H1 (cell line): ENCODE measurements around the gene ITPRIPL2.

Experiments used
- CHD1 ChIP-seq: IDR thresholded peaks from 2 replicates; pipeline ENCODE4 v1.6.1; 2012; ENCODE audit warnings: low read depth, low read length, improper control_type of control experiment
- CHD2 ChIP-seq: IDR thresholded peaks from 2 replicates; pipeline ENCODE4 v1.6.1; 2012; ENCODE audit warnings: low read length, improper control_type of control experiment
- CTCF ChIP-seq, 3 experiments: IDR thresholded peaks; 1 replicate in 2 of 3; 2 replicates in 1 of 3; pipeline versions ENCODE4 v1.5.1 to v1.6.1; 2011; ENCODE audit warnings: low read length in 3 of 3, mild to moderate bottlenecking in 3 of 3, inconsistent platforms in 2 of 3, low read depth in 1 of 3, moderate library complexity in 1 of 3; ENCODE audit not compliant: insufficient read depth in 1 of 3; ENCODE audit errors: control extremely low read depth in 1 of 3
- EGR1 ChIP-seq: IDR thresholded peaks from 2 replicates; pipeline ENCODE4 v1.6.1; 2011; ENCODE audit warnings: low read depth, low read length, borderline replicate concordance
- EZH2 ChIP-seq: fragments of 200-600 bp; sonication (generic); IDR thresholded peaks from 2 replicates; pipeline ENCODE4 v1.7.1; 2012; ENCODE audit warnings: low read depth, mild to moderate bottlenecking, moderate library complexity, low read length, inconsistent platforms; ENCODE audit not compliant: severe bottlenecking
- HDAC2 ChIP-seq, 2 experiments: fragments of 300-600 bp in 1 of 2; sonication (generic) in 1 of 2; IDR thresholded peaks; 2 replicates each; pipeline ENCODE4 v1.6.1; 2011 to 2012; ENCODE audit warnings: low read depth in 2 of 2, low read length in 2 of 2, mild to moderate bottlenecking in 2 of 2, moderate library complexity in 2 of 2, borderline replicate concordance in 1 of 2, inconsistent platforms in 1 of 2
- JUND ChIP-seq: IDR thresholded peaks from 2 replicates; pipeline ENCODE4 v1.6.1; 2011; ENCODE audit warnings: mild to moderate bottlenecking, improper control_type of control experiment, low read length
- KDM5A ChIP-seq: fragments of 200-600 bp; IDR thresholded peaks from 2 replicates; pipeline ENCODE4 v1.7.1; 2012; ENCODE audit warnings: mild to moderate bottlenecking, low read length, inconsistent platforms, mixed read lengths
- POLR2A ChIP-seq, 2 experiments: IDR thresholded peaks; 1 replicate in 1 of 2; 2 replicates in 1 of 2; pipeline ENCODE4 v1.6.1; 2011; ENCODE audit warnings: low read depth in 2 of 2, low read length in 2 of 2, mild to moderate bottlenecking in 2 of 2; ENCODE audit errors: control extremely low read depth in 1 of 2
- POLR2AphosphoS5 ChIP-seq: IDR thresholded peaks from 2 replicates; pipeline ENCODE4 v1.6.1; 2011; ENCODE audit warnings: low read depth, low read length
- RAD21 ChIP-seq, 2 experiments: IDR thresholded peaks in 1 of 2; conservative IDR thresholded peaks in 1 of 2; 2 replicates each; pipeline ENCODE4 v1.6.1; 2011; ENCODE audit warnings: low read depth in 2 of 2, low read length in 2 of 2, improper control_type of control experiment in 1 of 2, inconsistent platforms in 1 of 2, mild to moderate bottlenecking in 1 of 2, moderate library complexity in 1 of 2
- SIN3A ChIP-seq, 2 experiments: IDR thresholded peaks in 1 of 2; conservative IDR thresholded peaks in 1 of 2; 2 replicates each; pipeline ENCODE4 v1.6.1; 2011 to 2012; ENCODE audit warnings: low read length in 2 of 2, improper control_type of control experiment in 1 of 2, low read depth in 1 of 2, mild to moderate bottlenecking in 1 of 2
- YY1 ChIP-seq: IDR thresholded peaks from 2 replicates; pipeline ENCODE4 v1.6.1; 2011; ENCODE audit warnings: low read depth, mild to moderate bottlenecking, low read length
- TF ChIP-seq, protein P1 (sequence below): IDR thresholded peaks from 2 replicates; pipeline ENCODE4 v1.6.1; 2012; ENCODE audit warnings: inconsistent platforms

DNA sequence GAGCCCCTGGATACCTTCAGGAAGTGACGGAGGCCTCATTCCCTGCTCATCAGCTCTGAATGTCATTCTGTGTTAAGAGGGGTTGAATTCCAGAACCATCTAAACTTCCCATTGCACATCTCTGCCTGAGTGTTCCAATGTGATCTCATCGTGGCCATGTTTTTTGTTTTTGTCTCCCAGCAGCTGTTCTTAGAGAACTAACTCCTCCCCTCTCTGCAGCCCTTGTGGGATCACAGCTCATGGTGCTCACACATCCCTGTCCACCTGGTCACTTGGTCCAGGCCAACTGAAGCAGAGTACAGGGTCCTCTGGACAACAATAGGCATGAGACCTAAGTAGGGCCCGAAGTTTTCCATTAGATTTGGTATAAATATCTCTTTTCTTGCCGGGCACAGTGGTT lies 48.3 kb downstream of the ITPRIPL2 start:
- TF ChIP-seq HDAC2 (IDR thresholded peaks at IDR 0.05; ENCODE audit: borderline replicate concordance in 1 of 2, low read depth in 2 of 2, low read length in 2 of 2), result no peak
- TF ChIP-seq, protein P1, sequence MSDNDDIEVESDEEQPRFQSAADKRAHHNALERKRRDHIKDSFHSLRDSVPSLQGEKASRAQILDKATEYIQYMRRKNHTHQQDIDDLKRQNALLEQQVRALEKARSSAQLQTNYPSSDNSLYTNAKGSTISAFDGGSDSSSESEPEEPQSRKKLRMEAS, result no peak
- no peak for TF ChIP-seq CTCF (IDR thresholded peaks at IDR 0.05; ENCODE audit: control extremely low read depth in 1 of 3, insufficient read depth in 1 of 3, low read depth in 1 of 3, low read length in 3 of 3)
- TF ChIP-seq EZH2, result no peak
- TF ChIP-seq POLR2AphosphoS5, result no peak
- TF ChIP-seq EGR1, result no peak
- TF ChIP-seq POLR2A (IDR thresholded peaks at IDR 0.05; ENCODE audit: control extremely low read depth in 1 of 2, low read depth in 2 of 2, low read length in 2 of 2), result no peak
- TF ChIP-seq RAD21 (IDR thresholded peaks at IDR 0.05 in 1 of 2, conservative IDR thresholded peaks at IDR 0.05 in 1 of 2; ENCODE audit: low read depth in 2 of 2, low read length in 2 of 2), result no peak
- no peak for TF ChIP-seq JUND
- no peak for TF ChIP-seq CHD1
- TF ChIP-seq YY1, result no peak
- no peak for TF ChIP-seq KDM5A
- no peak for TF ChIP-seq SIN3A (conservative IDR thresholded peaks at IDR 0.05 in 1 of 2, IDR thresholded peaks at IDR 0.05 in 1 of 2; ENCODE audit: low read depth in 1 of 2, low read length in 2 of 2)
- TF ChIP-seq CHD2, result no peak
